ENCODE results near the gene CHIT1.

- TF ChIP-seq CTCF (IDR thresholded peaks at IDR 0.05): no peak
- no peak for TF ChIP-seq POLR2A (IDR thresholded peaks at IDR 0.05)
These were observed 53.0 kb downstream of the CHIT1 start for GRCh38 chr1:203176273-203177035.
